Dermis microvascular lymphatic vessel endothelial cell (primary cell): ENCODE measurements around the gene EIF4EBP3. TPM values are rescaled to one million over a fixed set of nuclear protein-coding genes. Genes with fewer than 3 reads are reported as not detected.

Experiments
- DNase-seq, 2 donors: peaks; one replicate each; pipeline versions ENCODE4 v3.0.0 to v3.0.0-alpha.2; 2010; ENCODE audit warnings: low read depth in 2 of 2
- total RNA-seq: library from RNA; depleted of rRNA; stranded (reverse); fragments of >200 nt; gene quantifications from 2 replicates; pipeline ENCODE4 v1.2.1, GENCODE V29; 2014

The EIF4EBP3 gene
- total RNA-seq, 1 donor from 2014 or later = 1.3 TPM

GRCh38 chr5:140557136-140557805 lies 9.8 kb downstream of the EIF4EBP3 start, which contains the start of gene SRA1:
Gene SRA1, minus strand, starts transcription at chr5:140557473. Its CDS starts 21 bp downstream, at chr5:140557452.
- peak; percentile 64 to 90 for DNase-seq

DNA sequence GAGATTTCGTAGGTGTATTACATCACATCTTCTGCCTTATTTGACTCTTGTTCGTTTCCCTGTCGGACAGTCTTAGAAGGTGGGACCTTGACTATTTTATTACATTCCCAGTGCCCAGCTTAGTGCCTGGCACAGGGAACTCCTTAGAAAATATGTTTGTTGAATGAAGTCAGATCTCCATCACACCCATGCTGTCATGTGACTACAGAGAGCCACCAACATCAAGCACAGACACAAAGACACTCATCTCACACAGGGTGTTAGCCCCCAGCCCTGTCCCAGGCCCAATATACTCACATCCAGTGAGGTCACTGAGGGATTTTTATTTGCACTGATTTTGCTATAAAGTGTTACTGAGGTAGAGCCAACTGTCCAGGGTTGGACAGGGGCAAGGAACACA lies 10.5 kb downstream of the EIF4EBP3 start:
- DNase-seq = no peak

- no peak for DNase-seq
These were observed 11.1 kb downstream of the EIF4EBP3 start for GRCh38 chr5:140558542-140558941.

DNA sequence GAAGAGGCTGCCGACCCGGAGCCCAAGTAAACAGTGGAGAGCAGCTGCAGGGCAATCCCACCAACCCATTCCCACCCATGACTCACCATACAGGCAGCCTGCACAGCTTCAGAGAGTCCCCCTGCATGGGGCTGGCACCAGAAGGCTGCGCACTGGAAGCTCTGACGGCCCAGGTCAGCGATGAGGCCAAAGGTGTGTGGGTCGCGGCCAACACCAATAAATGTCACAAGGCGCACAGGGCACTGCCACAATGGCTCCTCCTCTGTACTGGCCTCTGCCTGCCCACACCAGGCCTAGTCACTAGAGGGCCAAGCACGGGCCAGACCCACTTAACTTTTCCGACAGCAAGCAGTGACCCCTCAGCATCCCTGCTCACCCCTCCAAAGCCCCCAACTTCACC lies 12.8 kb downstream of the EIF4EBP3 start:
- no peak for DNase-seq

DNA sequence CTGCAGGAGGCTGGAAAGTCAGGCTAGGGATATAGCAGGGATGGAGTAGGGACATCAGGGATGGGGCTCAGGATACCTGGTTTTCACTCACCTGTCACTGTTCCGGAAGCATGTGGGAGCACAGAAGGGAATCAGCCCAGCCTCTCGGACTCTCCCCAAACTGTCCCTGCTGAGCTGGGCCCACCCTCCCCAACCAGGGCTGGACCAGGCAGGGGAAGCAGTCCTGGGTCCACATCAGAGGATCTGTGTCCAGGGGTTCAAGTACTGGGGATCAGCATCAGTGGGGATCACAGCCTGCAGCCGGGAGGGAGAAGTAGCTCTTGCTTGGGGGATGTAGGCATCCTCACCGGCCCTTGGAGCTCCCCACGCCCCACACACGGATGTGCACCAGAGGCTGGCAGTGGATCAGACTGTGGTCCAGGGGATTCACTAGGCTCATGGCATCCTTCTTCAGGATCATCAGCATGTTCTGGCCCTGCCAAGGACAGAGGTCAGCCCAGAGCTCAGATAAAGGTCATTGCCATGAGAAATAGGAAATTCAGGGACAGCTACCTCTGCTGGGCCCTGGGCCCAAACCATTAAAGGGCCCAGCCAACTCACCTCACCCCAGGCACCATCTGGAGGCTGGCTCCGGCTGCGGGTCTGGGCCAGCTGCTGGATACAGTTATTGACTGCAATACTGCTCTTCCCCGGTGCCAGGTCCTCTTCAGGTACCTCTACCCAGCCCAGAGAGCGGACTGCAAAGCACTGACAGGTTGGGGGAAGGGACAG lies 14.5 kb downstream of the EIF4EBP3 start:
- no peak for DNase-seq

DNA sequence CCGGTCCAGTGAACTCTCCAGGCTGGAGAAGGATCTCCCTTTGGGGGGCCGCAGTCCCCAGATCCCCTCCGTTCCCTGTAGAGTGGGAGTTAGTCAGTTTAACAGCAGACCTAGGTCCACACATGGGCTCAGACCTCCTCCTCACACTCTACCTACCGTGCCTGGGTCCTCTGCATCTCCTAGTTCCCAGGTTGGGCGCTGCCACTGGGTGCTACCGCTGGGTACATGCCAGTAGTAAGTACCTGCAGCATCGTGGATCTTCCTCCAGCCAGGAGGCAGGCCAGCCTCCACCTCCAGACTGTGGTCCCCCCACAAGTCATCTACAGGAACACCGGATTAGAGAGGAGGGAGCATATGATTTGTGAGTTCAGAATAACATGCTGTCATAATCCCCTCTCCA lies 16.1 kb downstream of the EIF4EBP3 start:
- DNase-seq = no peak

GRCh38 chr5:140564196-140565023 lies 16.9 kb downstream of the EIF4EBP3 start, which contains the start of the genes APBB3 and SLC35A4:
Gene APBB3, minus strand, starts transcription at chr5:140564598. Its CDS starts 353 bp downstream, at chr5:140564245.
Gene SLC35A4, plus strand, starts transcription at chr5:140564828. Its CDS starts 2,342 bp downstream, at chr5:140567170.
- DNase-seq = peak; percentile 97

GRCh38 chr5:140565024-140565779 lies 17.7 kb downstream of the EIF4EBP3 start:
- peak in 1 of 2 donors; percentile 55 for DNase-seq

DNA sequence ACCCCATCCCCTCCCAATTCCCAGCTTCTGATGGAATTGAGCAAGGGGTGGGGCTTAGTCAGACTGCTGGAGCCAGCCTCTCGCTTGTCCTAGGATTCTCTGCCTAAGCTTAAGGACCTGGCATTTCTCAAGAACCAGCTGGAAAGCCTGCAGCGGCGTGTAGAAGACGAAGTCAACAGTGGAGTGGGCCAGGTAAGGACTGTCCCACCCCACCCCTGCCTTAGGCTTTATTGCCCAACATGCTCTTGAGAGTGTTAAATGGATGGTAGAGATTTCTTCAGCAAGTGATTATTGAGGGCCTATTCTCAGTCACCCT lies 18.3 kb downstream of the EIF4EBP3 start:
- no peak for DNase-seq

GRCh38 chr5:140566665-140567064 lies 19.2 kb downstream of the EIF4EBP3 start:
- DNase-seq = no peak

- DNase-seq = no peak
These were observed 19.8 kb downstream of the EIF4EBP3 start for GRCh38 chr5:140567136-140567818.

DNA sequence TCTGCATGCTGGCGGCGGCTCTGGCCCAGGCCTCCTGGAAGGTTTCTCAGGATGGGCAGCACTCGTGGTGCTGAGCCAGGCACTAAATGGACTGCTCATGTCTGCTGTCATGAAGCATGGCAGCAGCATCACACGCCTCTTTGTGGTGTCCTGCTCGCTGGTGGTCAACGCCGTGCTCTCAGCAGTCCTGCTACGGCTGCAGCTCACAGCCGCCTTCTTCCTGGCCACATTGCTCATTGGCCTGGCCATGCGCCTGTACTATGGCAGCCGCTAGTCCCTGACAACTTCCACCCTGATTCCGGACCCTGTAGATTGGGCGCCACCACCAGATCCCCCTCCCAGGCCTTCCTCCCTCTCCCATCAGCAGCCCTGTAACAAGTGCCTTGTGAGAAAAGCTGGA lies 20.4 kb downstream of the EIF4EBP3 start:
- no peak for DNase-seq

GRCh38 chr5:140568443-140569063 lies 21.1 kb downstream of the EIF4EBP3 start:
- no peak for DNase-seq

DNA sequence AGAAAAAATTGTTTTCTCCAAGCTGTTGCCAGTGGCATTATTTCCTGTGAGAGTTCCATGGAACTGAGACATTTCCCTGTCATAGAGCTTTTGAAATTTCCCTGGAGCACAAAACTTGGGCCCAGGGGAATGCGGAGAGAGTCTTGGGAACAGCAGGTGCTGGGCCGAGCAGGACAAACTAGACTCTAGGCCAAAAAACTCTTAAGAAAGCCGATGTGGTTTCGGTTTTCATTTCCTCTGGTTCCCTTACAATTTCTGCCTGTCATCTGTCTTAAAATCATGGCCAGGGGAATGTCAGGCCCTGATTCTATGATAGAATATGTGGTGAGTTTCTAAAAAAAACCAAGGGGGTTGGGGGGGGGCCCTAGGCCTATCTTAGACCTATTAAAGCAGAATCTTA lies 21.7 kb downstream of the EIF4EBP3 start:
- no peak for DNase-seq

DNA sequence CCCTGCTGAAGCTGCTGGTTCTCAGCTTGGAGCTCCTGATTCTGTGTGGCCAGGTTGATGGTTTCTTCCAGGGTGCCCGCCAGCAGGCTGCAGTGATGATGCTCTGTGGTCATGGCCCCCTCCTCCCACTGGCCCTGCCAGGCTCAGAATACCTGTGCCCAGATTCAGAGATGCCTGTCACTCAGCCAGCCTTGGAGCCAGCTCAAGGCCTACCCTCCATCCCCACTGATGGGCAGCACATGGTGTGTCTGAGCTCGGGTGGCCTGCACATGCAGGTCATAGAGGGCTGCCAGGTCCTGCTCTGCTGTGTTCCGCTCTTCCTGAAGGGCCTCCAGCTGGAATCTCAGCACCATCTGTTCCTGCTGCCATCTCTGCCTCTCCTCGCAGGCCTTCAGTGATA lies 22.6 kb downstream of the EIF4EBP3 start:
- no peak for DNase-seq

DNA sequence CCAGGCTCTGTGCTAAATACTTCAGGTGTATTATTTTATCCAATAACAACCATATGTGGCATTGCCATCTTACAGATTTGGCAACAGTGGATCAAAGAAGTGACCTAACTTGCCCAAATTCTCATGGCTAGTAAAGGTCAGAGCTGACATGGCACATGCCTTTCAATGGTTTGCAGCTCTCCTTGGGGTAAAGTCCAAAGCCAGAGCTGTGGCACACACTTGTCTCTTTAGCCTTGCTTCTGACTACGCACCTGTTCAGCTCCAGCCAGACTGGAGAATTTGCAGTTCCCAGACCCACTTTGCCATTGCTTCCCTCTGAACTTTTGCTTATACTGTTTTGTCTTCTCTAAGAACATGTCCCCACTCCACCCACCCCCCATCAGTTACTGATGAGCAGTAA lies 23.0 kb downstream of the EIF4EBP3 start:
- no peak for DNase-seq

GRCh38 chr5:140571105-140571504 lies 23.6 kb downstream of the EIF4EBP3 start:
- no peak for DNase-seq

DNA sequence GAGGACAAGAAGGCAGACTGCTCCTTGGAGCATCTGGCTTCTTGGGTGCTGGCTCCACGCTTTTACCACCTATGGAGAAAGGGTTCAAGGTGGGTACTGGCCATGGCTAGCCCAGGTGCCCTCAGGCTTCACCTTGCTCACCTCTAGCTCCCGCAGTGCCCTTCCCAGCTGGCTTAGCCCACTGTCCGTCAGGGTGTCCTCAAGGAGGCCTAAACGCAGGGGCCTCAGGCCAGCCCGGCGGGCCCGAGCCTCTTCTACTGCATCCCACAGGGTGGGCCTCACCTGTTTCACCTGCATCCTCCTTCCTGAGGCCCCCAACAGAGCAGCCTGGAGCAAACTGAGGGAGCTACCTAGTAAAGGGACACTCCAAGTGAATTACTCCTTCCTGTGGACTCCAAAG lies 26.2 kb downstream of the EIF4EBP3 start:
- DNase-seq = no peak

- peak; percentile 36 to 72 for DNase-seq
These were observed 26.7 kb downstream of the EIF4EBP3 start for GRCh38 chr5:140574165-140574564.

GRCh38 chr5:140575309-140575708 lies 27.8 kb downstream of the EIF4EBP3 start:
- DNase-seq = peak in 1 of 2 donors; percentile 47
